Measurements from ENCODE around the gene SNX8.

The SNX8 gene

DNA sequence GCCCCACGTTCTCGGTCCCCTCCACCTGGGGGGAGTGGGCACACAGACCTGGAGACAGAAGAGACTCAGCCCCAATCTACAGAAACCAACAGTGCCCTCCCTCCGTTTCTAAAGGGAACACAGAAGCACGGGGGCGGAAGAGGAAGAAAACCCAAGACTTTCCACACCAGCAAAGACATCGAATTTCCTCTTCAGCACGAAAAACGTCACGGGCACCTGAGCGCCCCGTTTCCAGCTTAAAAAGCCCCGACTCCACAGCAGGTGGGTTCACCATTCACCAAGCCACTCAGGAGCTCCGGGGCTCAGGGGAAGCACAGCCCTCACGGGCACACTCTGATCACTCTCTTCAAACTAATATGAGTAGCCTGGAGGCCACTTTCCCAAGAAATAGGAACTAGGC, 52.6 kb downstream of the SNX8 start:
- peak; percentile 64 for DNase-seq (ENCODE audit: low spot score)

DNA sequence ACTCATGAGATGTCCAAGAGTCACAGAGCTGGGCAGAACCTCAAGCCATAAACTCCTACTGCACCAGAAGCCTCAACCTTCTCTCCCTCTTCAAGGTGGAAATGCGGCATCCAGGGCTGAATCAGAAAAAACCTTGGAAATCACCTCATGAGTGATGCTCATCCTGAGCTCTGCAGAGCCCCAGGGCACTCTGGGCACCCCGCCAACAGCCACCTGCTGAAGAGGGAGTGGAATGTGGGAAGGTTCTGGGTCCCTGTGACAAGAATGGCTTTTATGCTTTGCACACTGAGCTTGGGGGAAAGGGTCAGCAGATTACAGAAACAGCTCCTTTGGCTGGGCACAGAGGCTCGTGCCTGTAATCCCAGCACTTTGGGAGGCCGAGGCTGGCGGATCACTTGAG, 53.4 kb downstream of the SNX8 start:
- no peak for DNase-seq (ENCODE audit: low spot score)

DNA sequence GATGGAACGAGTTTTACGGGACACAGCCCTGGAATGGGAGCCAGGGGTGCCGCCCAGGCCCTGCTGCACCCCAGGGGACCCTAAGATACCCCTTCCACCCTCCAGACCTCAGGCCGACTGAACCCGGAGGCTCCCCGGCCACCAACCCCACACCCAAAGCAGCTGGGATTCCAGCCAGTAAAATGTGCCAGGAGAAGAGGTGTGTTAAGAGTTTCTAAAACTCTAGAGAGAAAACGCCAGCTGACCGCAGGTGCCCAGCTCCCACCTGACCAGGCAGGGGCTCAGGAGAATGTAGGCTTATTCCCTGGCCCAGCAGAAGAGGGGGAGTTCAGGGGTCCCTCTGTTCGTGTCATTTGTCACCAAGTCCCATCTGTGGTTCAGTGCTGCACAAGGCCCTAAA, 54.8 kb downstream of the SNX8 start:
- no peak for DNase-seq (ENCODE audit: low spot score)

DNA sequence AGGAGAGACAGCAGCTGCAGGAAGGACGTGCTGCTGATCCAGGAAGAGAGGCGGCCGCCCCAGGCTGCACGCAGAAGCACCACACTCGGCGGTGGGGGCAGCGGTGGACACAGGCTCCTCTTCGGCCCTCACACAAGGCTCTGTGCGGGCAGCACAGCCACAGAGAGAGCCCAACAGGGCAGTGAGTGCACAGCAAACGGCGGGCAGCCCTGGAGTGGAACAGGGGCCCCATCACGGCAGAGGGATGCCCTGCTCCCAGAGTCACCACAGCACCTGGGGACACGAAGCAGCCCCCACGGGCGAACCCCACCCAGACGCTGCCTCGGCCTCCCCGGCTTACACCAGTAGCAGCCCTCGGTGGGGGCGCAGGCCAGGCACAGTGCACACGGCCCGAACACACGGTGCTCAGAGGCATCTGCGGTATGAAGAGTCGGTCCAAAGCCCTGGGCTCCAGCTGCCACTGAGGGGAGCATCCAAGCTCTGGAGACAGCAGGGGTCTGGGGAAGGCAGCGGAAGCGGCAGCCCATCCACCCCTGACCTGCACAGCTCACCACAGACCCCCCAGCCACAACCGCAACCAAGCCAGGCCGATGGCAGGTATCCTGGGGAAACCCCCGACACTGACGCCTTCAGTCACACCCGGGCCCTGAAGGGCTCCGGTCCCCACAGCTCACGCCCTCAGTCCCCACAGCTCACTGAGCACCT, 55.4 kb downstream of the SNX8 start:
- no peak for DNase-seq (ENCODE audit: low spot score)

DNA sequence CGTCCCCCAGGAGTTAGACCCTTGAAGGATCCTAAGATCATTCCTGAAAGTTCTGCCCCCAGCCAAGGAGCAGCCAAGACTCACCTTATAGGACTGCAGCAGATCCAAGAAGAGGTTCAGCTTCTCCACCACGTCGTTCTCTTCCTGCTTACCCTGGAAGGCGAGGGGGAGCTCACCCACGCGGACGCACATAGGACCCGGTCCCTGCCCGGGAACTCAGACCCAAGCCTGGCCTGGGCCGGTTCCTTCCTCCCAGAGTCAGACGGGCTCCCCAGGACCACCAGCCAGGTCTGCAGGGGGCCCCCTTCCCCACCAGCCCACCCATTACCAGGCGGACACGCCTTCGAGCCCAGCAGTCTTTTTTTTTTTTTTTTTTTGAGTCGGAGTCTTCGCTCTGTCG, 56.6 kb downstream of the SNX8 start:
- DNase-seq (ENCODE audit: low spot score): no peak

DNA sequence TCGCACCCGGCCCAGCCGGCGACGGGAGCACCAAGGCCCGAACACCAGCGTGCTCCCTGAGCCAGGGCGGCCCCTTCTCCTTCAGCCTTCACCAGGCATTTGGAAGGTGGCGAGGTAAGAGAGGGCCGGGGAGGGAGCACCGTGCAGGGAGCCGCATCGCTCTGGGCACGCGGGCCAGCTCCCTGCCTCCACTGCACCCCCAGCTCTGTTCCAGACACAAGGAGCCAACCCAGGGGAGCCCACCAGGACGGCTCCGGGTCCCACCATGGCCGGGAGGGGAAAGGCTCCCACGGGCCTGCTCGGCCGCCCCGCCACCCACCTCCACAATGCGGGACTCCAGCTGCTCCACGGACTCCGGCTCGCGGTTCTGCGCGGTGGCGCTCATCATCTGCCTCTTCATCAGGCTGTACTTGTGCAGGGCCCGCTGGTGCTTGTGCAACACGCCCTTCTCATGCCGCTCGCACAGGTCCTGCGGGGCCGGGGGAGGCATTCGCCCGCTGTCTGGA, 57.1 kb downstream of the SNX8 start:
- no peak for DNase-seq (ENCODE audit: low spot score)

DNA sequence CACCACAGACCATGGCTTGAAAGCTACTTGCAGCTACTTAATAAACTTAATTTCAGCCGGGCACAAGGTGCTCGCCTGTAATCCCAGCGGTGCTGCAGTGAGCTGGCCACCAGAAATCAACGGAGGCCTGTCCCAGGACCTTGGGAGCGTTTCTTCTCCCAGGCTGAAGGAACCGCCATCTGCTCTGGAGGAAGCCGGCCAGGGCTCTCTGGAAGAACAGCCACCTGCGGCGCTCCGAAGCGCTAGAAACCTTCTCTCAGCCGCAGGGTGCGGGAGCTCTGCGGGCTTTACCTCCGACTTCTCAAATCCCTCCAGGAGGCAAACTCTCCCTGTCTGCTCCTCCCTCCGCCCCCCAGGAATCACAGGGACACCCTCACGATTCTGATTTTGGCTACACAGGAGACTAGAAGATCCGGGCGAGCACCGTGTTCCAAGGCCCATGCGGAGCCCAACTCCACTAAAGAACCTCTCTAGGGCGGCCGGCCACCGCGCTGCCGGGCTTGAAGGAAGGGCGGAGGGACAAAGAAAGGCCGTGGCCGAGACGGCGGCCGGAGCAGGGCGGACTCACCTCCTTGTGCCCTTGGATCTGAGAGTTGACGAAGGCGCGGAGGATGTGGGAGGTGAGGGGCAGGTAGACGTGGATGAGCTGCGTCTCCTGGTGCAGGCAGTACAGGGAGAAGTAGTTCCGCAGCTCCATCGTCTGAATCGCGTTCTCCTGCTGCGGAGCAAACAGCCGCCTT, 57.8 kb downstream of the SNX8 start:
- DNase-seq (ENCODE audit: low spot score): no peak

DNA sequence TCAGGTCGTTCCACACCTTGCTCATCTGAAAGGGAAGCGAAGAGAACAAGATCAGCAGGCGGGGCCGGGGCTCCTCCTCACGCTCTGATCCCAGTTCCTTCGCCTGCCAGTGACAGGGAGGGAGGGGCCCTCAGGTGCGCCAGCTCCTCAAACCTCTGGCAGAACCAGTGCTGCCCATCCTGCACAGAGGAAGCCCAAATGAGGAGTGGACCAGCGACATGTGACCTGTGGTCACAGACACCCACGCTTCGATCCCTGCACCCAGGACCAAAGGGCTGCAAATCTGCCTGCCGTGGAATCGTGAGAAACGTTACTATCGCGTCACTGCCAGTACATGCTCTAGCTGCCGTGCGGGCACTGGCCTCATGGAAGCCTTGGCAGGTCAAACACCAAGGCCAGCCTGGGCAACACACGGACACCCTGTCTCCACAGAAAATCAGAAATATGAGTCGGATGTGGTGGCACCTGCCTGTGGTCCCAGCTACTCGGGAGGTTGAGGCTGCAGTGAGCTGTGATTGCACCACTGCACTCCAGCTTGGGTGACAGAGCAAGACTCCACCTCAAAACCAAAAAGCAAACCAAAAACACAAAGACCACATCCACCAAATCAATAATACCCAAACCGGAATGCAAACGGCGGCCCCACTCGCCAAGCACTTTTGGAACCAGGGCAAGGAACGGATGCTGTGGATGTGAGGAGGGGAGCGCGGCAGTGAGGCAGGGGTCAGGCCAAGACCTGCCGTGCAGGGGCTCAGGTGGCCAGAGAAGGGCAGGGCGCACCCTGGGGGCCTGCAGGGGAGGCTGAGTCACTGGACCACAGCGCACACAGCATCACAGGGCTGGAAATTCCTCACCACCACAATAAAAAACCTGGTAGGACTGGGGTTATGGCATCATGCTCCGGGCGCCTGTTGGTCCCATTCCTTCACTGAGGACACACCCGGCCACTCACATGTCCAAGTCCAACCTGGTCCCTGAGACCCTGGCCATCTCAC, 58.8 kb downstream of the SNX8 start:
- no peak for DNase-seq (ENCODE audit: low spot score)

DNA sequence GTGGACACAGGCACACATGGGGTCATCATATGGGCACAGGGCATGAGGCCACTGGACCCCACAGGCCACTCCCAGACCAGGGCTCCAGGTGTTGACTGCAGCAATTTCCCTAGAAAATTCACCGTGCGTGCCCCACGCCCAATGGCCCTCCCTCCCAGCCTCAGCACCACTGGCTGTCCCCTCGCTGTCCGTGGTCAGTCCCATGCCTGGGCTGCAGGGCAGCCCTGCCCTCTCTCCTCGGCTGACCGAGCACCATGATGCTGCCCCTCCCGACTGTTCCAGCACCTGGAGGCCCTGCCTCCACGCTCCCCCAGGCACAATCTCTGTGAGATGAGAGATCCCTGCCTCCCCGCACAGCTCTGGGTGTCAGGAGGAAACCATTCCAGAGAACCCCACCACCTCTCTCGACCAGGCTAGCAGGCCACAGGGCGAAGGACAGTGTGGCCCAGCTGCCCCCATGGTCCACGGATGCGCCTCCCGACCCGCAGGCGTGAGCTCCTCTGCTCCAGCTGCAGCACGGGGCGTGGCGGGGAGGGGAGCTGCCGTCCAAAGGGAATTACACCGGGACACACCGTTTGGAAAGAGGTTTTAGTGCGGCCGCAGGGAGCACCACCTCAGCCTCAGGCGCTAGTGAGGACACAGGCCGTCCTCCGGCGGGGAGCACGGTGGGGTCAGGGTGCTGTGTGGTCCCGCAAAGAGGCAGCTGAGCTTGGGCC, 59.7 kb downstream of the SNX8 start:
- no peak for DNase-seq (ENCODE audit: low spot score)

DNA sequence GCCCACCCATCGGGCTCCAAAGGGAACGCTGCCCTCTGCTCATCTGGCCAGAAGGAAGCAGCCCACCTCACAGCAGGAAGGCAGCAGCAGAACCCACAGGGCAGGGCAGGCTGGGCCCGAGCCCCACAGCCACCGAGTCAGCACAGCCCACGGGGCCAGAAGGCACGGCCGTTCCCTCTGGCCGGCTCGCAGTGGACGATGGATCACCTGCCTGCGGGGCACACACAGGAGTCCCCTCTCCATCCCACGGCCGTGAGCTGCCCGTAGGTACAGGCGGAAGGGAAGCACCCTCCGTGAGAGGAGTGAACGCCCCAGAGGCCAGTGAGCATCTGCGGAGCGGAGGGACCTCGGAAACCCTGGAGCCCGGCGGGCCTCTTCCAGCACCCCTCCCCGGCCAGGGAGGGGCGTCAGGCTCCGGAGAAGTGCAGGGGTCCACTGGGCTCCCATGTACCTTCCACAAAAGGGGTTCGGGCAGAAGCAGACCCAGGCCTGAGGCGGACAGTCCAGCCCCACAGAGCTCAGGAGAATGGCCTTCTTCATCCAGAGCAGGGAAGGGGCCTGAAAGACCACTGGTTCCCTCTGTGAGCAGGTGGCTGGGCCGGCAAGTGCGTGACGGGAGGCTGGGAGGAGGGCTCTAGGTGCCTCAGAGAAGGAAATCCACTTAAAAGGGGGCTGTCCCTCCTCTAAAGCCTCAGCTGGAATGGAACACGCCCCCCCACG, 60.6 kb downstream of the SNX8 start:
- no peak for DNase-seq (ENCODE audit: low spot score)

DNA sequence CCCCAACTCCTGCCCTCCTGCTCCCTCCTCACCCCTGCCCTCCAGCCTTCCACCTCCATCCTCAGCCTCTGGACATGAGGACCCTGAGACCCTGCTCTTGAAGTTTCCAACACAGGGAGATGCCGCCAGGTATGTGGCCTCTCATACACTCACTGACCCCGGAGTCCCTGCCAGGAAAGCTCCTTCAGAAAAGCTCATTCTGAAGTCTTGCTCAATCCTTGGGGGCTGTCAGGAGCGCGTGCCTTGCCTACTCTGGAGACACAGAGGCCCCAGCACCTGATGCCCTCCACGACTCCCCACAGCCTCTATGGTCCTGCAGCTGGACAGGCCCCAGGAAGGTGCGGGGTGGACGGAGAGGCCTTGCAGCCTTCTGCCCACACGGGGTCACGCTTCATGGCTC, 61.2 kb downstream of the SNX8 start:
- DNase-seq (ENCODE audit: low spot score): no peak

DNA sequence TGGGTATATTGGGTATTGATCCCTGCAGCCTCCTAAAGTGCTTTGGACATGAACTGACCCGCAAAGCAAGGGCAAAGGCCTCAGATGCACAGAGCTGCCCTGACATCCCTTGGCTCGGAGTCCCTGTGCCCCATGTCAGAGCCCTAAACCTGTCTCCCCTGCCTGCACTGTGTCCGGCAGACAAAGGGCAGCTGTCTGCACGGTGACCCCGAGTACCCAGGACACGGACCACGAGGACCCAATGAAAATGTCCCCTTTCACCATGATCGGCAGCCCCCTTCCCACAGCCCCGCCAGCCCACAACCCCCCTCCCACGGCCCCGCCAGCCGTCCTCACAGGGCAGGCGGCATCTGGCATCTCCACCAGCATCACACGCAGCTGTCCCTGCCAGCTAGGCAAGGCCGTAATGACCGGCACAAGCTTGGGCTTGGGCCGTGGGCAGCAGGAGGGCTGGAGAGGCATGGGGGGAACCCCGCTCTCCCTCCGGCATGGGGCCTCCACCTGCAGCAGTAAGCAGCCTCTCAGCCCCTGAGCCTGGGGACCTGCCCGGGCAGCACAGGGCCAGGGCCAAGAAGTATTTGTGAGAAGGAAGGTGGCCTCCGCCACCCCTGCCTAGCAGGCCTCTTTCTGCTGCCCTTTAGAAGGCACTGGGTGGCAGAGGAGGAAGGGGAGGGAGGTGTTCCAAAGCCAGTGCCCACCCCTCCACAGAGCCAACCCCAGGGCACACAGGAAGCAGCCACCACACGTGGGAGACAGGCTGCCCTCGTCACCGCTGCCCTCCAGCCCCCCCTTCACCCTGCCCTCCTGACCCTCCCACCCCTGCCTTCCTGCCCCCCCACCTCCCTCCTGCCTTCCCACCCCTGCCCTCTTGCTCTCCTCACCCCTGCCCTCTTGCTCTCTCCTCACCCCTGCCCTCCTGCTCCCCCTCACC, 62.1 kb downstream of the SNX8 start:
- no peak for DNase-seq (ENCODE audit: low spot score)

DNA sequence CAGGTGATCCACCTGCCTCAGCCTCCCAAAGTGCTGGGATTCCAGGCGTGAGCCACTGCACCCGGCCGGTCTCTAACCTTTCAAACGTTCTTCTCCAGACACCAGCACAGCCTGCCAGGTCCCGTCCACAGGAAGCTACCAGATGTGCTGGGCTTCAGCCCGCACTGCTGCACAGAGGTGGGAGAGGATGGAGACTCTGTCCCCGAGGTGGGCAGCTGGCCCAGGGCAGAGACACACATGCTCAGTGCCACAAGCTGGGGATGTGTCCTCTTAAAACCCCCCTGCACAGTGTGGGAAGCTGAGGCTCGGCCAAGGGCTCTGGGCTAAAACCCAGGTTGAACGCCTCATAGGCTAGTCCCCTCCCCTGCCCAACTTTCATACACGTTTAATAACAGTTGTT, 62.9 kb downstream of the SNX8 start:
- DNase-seq (ENCODE audit: low spot score): no peak

DNA sequence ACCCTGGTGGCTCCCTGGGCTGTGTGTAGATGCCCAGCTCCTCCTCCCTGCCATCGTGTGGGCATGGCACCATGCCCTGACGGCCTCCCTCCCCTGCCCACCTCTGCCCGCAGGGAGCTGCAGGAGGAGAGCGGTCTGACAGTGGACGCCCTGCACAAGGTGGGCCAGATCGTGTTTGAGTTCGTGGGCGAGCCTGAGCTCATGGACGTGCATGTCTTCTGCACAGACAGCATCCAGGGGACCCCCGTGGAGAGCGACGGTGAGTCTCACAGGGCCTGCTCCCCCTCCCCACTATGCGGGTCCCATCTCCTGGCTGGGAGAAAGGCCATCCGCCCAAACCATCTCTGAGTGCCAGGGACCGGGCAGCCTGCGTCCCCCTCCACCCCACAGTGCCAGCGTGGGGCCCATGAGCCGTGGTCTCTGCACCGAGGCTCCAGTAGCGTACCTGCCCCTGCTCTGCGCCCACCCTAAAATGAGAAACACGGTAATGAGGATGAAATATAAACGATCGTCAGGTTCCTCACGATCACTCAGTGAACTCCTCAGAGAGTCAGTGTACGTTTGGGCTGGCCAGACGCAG, 64.4 kb downstream of the SNX8 start:
- no peak for DNase-seq (ENCODE audit: low spot score)

DNA sequence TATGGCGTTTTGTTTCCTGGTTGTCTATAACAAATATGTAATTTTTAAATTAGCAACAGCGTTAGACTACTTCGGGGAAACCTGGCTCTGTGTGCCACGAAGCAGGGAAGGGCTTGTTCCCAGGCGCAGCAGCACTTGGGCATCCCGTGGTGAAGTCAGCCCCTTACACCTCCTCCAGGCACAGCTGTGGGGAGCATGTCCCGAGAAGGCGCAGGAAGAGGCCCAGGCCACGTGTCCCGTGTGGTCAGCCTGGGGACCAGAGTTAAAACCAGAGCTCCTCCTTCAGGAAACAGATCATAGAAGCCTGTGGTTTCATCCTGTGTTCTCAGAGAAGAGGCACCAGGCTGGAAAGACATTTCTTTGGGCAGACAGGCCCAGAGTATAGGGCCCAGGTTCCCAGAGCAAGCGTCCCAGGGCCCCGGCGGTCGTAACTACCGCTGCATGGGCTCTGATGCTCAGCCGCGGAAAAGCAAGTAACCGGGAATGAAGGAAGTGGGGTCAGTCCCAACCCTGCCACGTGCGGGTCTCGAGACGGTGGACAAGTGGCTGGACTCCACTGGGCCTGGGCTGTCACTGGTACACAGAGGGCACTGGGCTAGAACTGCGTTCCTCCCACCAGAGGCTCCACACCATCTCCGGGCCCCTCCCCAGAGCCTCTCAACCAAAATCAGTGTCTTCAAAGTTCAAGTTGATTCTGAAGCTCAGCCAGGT, 65.1 kb downstream of the SNX8 start:
- peak; percentile 78 for DNase-seq (ENCODE audit: low spot score)

DNA sequence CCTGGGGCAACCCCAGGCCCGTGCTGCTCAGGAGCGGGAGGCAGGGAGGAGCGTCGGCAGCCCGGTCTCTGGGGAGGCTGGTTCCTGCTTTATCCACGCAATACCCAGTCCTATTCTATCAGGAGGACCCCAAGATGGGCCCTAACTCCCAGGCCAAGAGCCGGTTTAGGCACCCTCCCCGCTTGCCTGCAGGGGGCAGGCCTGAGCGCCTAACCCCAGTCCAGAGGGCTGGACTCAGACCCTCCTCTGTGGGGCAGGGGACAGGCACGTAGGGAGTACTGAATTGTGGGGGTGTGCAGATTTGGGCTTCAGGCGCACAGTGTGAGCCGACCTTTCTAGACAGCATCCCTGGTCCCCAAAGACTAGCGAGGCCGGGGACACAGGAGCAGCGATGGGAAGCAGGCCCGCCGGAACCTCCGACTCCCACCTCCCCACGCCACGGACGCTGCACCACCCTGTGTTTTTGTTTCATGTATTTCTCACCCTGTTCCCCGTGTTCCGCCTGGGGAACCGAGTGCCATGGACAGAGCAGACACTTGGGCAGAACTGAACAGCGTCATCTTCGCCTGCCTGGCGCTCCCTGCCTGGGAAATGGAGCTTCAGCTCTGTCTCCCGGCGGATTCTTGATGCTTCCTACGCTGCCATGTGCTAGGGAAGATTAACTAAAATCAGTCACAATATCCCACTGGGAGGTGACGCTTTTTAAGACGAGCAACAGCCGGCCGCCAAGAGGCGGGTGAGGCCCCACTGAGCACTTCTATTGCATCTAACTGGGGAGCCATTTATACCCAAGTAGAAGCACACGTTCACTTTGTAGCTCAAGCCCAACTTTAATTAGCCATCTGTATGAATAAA, 66.9 kb downstream of the SNX8 start:
- DNase-seq (ENCODE audit: low spot score): no peak

DNA sequence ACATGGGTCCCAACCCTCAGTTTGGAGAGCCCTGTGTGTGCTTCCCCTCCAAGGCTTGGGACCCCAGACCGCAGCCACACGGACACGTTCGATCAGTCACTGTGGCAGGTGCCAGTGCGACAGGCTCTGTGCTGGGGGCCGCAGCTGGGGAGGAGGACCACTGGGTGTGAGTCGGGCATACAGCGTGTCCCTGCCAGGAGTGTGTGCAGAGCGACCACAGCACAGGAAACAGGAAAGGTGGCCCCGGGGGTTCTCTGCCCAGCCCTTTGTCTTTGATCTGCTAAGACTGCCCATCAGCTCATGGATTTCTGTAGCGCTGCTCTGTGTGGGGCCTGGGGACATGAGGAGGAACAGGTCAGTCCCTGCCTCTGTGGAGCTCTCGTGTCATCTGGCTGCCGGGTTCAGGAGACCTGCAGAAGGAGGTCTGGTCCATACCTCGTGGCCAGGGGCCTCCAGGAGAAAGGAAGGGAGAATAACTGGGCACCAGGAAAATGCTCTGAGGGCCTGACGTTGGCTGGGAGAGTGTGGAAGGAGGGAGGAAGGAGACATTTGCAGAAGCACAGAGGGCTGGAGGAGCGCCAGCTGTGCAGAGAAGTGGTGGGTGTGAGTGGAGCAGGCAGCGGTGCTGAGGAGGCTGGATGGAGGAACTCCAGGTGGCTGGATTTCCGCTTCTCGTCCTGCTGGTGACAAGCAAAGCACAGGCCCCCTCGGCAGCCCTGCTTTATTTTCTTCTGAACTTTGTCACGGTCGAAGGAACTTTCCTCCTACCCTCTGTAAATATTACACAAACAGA, 68.2 kb downstream of the SNX8 start:
- peak; percentile 68 for DNase-seq (ENCODE audit: low spot score)

Data from Ammon's horn (tissue), 1 donor.